GM21723 (cell line): ENCODE data around the gene PKDCC.
A peak's percentile ranks its signal among the peaks of the same experiment; 100 is the strongest.
"Not testable (repeated sequence)": the region's sequence is repeated elsewhere in the genome, so short reads cannot be mapped to it uniquely, and the experiment has no call there.

Experiments used
- ATAC-seq: cut with Tn5 transposase; IDR thresholded peaks from one replicate; pipeline ENCODE4 v1.9.1; 2021; ENCODE audit warnings: mild to moderate bottlenecking, moderate library complexity; ENCODE audit not compliant: unreplicated experiment

PKDCC gene

GRCh38 chr2:42030200-42030759 is 17.5 kb upstream of the PKDCC start:
- no peak for ATAC-seq

GRCh38 chr2:42030829-42031228 is 17.0 kb upstream of the PKDCC start:
- ATAC-seq = no peak

- no peak for ATAC-seq
Observed at GRCh38 chr2:42031281-42032223, 16.3 kb upstream of the PKDCC start.

GRCh38 chr2:42032224-42032620 is 15.6 kb upstream of the PKDCC start:
- ATAC-seq = no peak

GRCh38 chr2:42032745-42033144 is 15.1 kb upstream of the PKDCC start:
- ATAC-seq = no peak

GRCh38 chr2:42034096-42034495 is 13.7 kb upstream of the PKDCC start:
- ATAC-seq = not testable (repeated sequence)

- no peak for ATAC-seq
Observed at GRCh38 chr2:42035241-42035640, 12.6 kb upstream of the PKDCC start.

- no peak for ATAC-seq
Observed at GRCh38 chr2:42036413-42036812, 11.4 kb upstream of the PKDCC start.

GRCh38 chr2:42036940-42037339 is 10.9 kb upstream of the PKDCC start:
- no peak for ATAC-seq

- no peak for ATAC-seq
Observed at GRCh38 chr2:42040643-42041278, 7.1 kb upstream of the PKDCC start.

- ATAC-seq = no peak
Observed at GRCh38 chr2:42041377-42042127, 6.3 kb upstream of the PKDCC start.

GRCh38 chr2:42042631-42043355 is 5.0 kb upstream of the PKDCC start:
- no peak for ATAC-seq

GRCh38 chr2:42043789-42044394 is 3.9 kb upstream of the PKDCC start:
- no peak for ATAC-seq

- no peak for ATAC-seq
Observed at GRCh38 chr2:42044939-42045338, 2.9 kb upstream of the PKDCC start.

GRCh38 chr2:42045352-42045751 is 2.5 kb upstream of the PKDCC start:
- ATAC-seq = no peak

- ATAC-seq = no peak
Observed at GRCh38 chr2:42045848-42046748, 1.7 kb upstream of the PKDCC start.

GRCh38 chr2:42046819-42047487 is 868 bp upstream of the PKDCC start:
- peak; percentile 7 for ATAC-seq
